Panc1 (cell line): ENCODE measurements around the gene ALX3.

Source experiments
- POLR2AphosphoS5 ChIP-seq: IDR thresholded peaks from 2 replicates; pipeline ENCODE4 v1.6.1; 2012; ENCODE audit warnings: mild to moderate bottlenecking, low read depth, low read length, moderate library complexity
- SIN3A ChIP-seq: IDR thresholded peaks from 2 replicates; pipeline ENCODE4 v1.6.1; 2012; ENCODE audit warnings: low read depth, mild to moderate bottlenecking, low read length, moderate library complexity, borderline replicate concordance; ENCODE audit not compliant: insufficient read depth
- TCF7L2 ChIP-seq: IDR thresholded peaks from 2 replicates; pipeline ENCODE4 v1.6.1; 2011; ENCODE audit warnings: mild to moderate bottlenecking, low read depth, low read length, inconsistent platforms
- TF ChIP-seq, protein P1 (sequence below): fragments of 450-650 bp; IDR thresholded peaks from 2 replicates; pipeline ENCODE4 v1.5.1; 2017; ENCODE audit warnings: mild to moderate bottlenecking
- TF ChIP-seq, protein P2 (sequence below), 2 experiments: IDR thresholded peaks; 2 replicates each; pipeline ENCODE4 v1.6.1; 2011 to 2012; ENCODE audit warnings: low read depth in 2 of 2, control low read depth in 1 of 2, low read length in 1 of 2, mild to moderate bottlenecking in 1 of 2, moderate library complexity in 1 of 2; ENCODE audit not compliant: insufficient read depth in 1 of 2

DNA sequence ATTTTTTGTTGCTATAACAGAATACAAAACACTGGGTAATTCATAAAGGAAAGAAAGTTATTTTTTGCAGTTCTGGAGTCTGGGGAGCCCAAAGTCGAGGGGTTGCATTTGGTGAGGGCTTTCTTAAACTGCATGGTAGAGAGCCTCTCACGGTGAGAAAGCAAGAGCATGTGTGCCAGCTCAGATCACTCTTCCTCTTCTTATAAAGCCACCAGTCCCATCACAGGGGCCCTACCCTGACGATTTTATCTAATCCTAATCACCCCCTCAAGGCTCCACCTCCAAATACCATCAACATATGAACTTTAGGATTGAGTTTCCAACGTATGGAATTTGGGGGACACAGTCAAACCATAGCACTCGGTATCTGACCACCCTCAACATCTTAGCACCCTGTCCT is 37.1 kb downstream of the ALX3 start:
- TF ChIP-seq, protein P1, sequence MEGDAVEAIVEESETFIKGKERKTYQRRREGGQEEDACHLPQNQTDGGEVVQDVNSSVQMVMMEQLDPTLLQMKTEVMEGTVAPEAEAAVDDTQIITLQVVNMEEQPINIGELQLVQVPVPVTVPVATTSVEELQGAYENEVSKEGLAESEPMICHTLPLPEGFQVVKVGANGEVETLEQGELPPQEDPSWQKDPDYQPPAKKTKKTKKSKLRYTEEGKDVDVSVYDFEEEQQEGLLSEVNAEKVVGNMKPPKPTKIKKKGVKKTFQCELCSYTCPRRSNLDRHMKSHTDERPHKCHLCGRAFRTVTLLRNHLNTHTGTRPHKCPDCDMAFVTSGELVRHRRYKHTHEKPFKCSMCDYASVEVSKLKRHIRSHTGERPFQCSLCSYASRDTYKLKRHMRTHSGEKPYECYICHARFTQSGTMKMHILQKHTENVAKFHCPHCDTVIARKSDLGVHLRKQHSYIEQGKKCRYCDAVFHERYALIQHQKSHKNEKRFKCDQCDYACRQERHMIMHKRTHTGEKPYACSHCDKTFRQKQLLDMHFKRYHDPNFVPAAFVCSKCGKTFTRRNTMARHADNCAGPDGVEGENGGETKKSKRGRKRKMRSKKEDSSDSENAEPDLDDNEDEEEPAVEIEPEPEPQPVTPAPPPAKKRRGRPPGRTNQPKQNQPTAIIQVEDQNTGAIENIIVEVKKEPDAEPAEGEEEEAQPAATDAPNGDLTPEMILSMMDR, result no peak
- TF ChIP-seq, protein P2, sequence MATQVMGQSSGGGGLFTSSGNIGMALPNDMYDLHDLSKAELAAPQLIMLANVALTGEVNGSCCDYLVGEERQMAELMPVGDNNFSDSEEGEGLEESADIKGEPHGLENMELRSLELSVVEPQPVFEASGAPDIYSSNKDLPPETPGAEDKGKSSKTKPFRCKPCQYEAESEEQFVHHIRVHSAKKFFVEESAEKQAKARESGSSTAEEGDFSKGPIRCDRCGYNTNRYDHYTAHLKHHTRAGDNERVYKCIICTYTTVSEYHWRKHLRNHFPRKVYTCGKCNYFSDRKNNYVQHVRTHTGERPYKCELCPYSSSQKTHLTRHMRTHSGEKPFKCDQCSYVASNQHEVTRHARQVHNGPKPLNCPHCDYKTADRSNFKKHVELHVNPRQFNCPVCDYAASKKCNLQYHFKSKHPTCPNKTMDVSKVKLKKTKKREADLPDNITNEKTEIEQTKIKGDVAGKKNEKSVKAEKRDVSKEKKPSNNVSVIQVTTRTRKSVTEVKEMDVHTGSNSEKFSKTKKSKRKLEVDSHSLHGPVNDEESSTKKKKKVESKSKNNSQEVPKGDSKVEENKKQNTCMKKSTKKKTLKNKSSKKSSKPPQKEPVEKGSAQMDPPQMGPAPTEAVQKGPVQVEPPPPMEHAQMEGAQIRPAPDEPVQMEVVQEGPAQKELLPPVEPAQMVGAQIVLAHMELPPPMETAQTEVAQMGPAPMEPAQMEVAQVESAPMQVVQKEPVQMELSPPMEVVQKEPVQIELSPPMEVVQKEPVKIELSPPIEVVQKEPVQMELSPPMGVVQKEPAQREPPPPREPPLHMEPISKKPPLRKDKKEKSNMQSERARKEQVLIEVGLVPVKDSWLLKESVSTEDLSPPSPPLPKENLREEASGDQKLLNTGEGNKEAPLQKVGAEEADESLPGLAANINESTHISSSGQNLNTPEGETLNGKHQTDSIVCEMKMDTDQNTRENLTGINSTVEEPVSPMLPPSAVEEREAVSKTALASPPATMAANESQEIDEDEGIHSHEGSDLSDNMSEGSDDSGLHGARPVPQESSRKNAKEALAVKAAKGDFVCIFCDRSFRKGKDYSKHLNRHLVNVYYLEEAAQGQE (IDR thresholded peaks at IDR 0.05; ENCODE audit: insufficient read depth in 1 of 2, low read depth in 2 of 2, low read length in 1 of 2), result no peak
- TF ChIP-seq POLR2AphosphoS5 (no peak), SIN3A (no peak), TCF7L2 (no peak)
